Measurements from ENCODE around the gene AKAP13. TPM values are rescaled to one million over a fixed set of nuclear protein-coding genes. Genes with fewer than 3 reads are reported as not detected.

Gene AKAP13
- total RNA-seq, 4 donors from 2014 or later = 105 to 167 (median 129) TPM

DNA sequence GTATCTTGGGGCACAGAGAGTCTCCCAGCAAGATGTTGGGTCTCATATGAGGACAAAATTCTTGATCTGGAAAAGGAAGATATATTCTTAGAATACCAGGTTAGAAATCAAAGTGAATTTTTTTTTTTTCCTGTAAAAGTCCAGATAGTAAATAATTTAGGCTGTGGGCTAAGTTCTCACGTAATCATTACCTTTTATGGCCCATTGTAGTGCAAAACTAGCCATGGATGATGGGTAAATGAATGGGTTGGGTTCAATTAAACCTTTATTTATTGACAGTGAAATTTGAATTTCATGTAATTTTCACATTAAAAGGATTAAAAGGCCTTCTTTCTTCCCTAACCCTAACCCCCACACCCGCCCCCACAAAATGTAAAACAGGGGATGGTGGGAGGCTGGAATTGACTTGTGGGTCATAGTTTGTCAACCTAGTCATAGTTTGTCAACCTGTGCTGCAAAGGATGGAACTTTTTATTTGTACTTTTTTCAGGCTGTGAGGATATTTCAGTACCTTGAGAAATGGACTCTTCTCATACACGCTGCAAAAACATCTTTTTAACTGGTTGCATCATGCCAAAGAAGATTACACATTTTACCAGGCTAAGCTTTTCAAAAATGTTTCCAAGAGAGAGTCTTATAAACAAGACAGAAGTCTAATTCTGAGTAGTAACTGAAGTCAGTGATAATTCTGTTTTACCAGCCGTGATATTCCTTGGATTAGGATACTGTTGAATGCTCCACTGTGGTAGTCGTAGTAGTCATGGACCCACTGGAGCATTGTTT, 138.8 kb downstream of the AKAP13 start:
- DNase-seq (ENCODE audit: low spot score in 2 of 2) = no peak
- no peak overlapping the region for H3K4me3 ChIP-seq (ENCODE audit: low read depth, poor library complexity, severe bottlenecking)
- WGBS, 2 donors = 76 to 91% methylated on average over 5 of the region's 5 CpGs
- TF ChIP-seq POLR2A (IDR thresholded peaks at IDR 0.05) = no peak
- TF ChIP-seq, protein P1, sequence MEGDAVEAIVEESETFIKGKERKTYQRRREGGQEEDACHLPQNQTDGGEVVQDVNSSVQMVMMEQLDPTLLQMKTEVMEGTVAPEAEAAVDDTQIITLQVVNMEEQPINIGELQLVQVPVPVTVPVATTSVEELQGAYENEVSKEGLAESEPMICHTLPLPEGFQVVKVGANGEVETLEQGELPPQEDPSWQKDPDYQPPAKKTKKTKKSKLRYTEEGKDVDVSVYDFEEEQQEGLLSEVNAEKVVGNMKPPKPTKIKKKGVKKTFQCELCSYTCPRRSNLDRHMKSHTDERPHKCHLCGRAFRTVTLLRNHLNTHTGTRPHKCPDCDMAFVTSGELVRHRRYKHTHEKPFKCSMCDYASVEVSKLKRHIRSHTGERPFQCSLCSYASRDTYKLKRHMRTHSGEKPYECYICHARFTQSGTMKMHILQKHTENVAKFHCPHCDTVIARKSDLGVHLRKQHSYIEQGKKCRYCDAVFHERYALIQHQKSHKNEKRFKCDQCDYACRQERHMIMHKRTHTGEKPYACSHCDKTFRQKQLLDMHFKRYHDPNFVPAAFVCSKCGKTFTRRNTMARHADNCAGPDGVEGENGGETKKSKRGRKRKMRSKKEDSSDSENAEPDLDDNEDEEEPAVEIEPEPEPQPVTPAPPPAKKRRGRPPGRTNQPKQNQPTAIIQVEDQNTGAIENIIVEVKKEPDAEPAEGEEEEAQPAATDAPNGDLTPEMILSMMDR (IDR thresholded peaks at IDR 0.05) = no peak
- intact Hi-C loops (cut with DNase I; ENCODE audit: low total_unique reads) = no loop called here

DNA sequence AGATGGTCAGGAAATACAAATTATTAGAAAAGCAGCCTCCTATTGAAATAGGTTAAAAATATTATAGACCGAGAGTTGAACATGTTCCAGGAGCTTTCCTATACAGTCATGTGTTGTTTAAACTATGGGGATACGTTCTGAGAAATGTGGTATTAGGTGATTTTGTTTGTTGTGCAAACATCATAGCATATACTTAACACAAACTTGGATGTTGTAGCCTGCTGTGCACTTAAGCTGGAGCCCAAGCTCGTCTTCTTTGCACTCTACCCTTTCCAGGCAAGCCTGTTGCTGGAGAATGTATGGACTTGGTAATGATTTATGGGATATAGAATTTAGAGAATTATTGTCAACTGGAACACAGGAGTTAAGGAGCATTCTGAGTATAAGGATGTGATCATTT, 140.2 kb downstream of the AKAP13 start:
- no peak overlapping the region for H3K4me3 ChIP-seq (ENCODE audit: low read depth, poor library complexity, severe bottlenecking)
- 59 to 89% methylated on average over 3 of the region's 3 CpGs for WGBS, 2 donors
- DNase-seq (ENCODE audit: low spot score in 2 of 2) = no peak
- intact Hi-C loops (cut with DNase I; ENCODE audit: low total_unique reads) = no loop called here
- TF ChIP-seq POLR2A (IDR thresholded peaks at IDR 0.05) = no peak
- TF ChIP-seq, protein P1 (IDR thresholded peaks at IDR 0.05) = no peak

DNA sequence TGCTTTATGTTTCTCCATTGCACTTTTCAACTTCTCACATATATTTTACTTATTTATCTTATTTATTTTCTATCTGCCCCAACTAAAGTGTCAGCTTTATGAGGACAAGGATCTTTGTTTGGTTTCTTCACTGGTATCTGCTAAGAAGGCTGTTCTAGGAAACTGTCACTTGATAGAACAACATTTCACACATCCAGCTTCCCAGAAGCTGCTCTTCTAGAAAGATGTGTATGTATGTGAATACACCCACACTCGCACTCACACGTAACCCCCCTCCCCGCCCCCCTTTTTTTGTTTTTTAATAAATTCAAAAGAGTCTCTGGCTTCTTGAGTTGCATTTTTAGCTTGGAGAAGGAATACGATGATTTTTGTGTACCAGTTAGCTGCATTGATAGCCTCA, 143.1 kb downstream of the AKAP13 start:
- DNase-seq (ENCODE audit: low spot score in 2 of 2) = no peak
- WGBS, 2 donors = 84 to 87% methylated on average over 4 of the region's 4 CpGs
- no peak overlapping the region for H3K4me3 ChIP-seq (ENCODE audit: low read depth, poor library complexity, severe bottlenecking)
- intact Hi-C loops (cut with DNase I; ENCODE audit: low total_unique reads) = no loop called here
- TF ChIP-seq POLR2A (IDR thresholded peaks at IDR 0.05) = no peak
- TF ChIP-seq, protein P1 (IDR thresholded peaks at IDR 0.05) = no peak

GRCh38 chr15:85525755-85526154, 145.4 kb downstream of the AKAP13 start:
- DNase-seq (ENCODE audit: low spot score in 2 of 2) = no peak
- intact Hi-C loops (cut with DNase I; ENCODE audit: low total_unique reads) = no loop called here
- TF ChIP-seq, protein P1 (IDR thresholded peaks at IDR 0.05) = no peak
- TF ChIP-seq POLR2A (IDR thresholded peaks at IDR 0.05) = no peak
- no peak overlapping the region for H3K4me3 ChIP-seq (ENCODE audit: low read depth, poor library complexity, severe bottlenecking)

DNA sequence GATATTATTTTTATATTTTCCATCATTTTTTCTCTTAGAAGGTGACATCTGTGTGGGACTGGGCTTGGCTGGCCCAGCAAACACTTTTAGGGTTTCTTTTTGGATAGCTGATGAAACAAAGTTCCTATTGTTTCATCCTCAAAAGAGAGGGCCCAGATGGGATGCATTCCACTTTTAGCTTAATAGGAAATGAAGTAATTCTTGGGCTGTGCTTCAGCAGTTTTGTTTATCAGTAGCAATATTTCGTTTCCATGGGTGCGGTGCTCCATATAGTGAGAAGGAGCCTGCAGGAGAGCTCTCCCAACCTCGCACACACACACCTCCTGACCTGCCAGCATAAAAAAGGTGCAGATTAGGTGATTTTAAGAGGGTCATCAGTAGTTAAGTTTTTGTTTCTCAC, 147.5 kb downstream of the AKAP13 start:
- 6 to 13% methylated on average over 3 of the region's 3 CpGs for WGBS, 2 donors

More for the DNA sequence above, 147.5 kb downstream of the AKAP13 start:
- intact Hi-C loops (cut with DNase I; ENCODE audit: low total_unique reads) = no loop called here
- H3K4me3 ChIP-seq (ENCODE audit: low read depth, poor library complexity, severe bottlenecking) = no peak overlapping the region
- no peak for TF ChIP-seq POLR2A (IDR thresholded peaks at IDR 0.05)
- TF ChIP-seq, protein P1 (IDR thresholded peaks at IDR 0.05) = no peak
- DNase-seq (ENCODE audit: low spot score in 2 of 2) = peak in 1 of 2 donors; percentile 36
